NCI-H446 treated with DMSO at 0.1 percent for 48 hours (cell line): ENCODE results near the gene MIPEP.

ENCODE experiments used
- DNase-seq: peaks from one replicate; lab custom pipeline; 2025; lab: John Stamatoyannopoulos, UW

The MIPEP gene

GRCh38 chr13:23852351-23852750 lies 36.8 kb downstream of the MIPEP start:
- DNase-seq = no peak

GRCh38 chr13:23851106-23851505 lies 38.1 kb downstream of the MIPEP start:
- DNase-seq = no peak

GRCh38 chr13:23850134-23850533 lies 39.1 kb downstream of the MIPEP start:
- DNase-seq = no peak

GRCh38 chr13:23849670-23850069 lies 39.5 kb downstream of the MIPEP start:
- DNase-seq = no peak

GRCh38 chr13:23848646-23849141 lies 40.5 kb downstream of the MIPEP start:
- no peak for DNase-seq

GRCh38 chr13:23848019-23848418 lies 41.2 kb downstream of the MIPEP start:
- no peak for DNase-seq

- DNase-seq = no peak
Observed at GRCh38 chr13:23847497-23847896, 41.7 kb downstream of the MIPEP start.

GRCh38 chr13:23845105-23845725 lies 44.0 kb downstream of the MIPEP start:
- DNase-seq = no peak

- DNase-seq = no peak
Observed at GRCh38 chr13:23844132-23844531, 45.1 kb downstream of the MIPEP start.

GRCh38 chr13:23843436-23843835 lies 45.8 kb downstream of the MIPEP start:
- no peak for DNase-seq

- no peak for DNase-seq
Observed at GRCh38 chr13:23842406-23842805, 46.8 kb downstream of the MIPEP start.

- no peak for DNase-seq
Observed at GRCh38 chr13:23833733-23834611, 55.2 kb downstream of the MIPEP start.

- no peak for DNase-seq
Observed at GRCh38 chr13:23828866-23829265, 60.3 kb downstream of the MIPEP start.

GRCh38 chr13:23828086-23828485 lies 61.1 kb downstream of the MIPEP start:
- DNase-seq = no peak

GRCh38 chr13:23825179-23825578 lies 64.0 kb downstream of the MIPEP start:
- DNase-seq = no peak

- DNase-seq = no peak
Observed at GRCh38 chr13:23824371-23824770, 64.8 kb downstream of the MIPEP start.

GRCh38 chr13:23822252-23822824 lies 66.9 kb downstream of the MIPEP start:
- no peak for DNase-seq

GRCh38 chr13:23820530-23820929 lies 68.7 kb downstream of the MIPEP start:
- no peak for DNase-seq

- DNase-seq = no peak
Observed at GRCh38 chr13:23817830-23818229, 71.4 kb downstream of the MIPEP start.

GRCh38 chr13:23817136-23817535 lies 72.1 kb downstream of the MIPEP start:
- DNase-seq = no peak

GRCh38 chr13:23813635-23814034 lies 75.6 kb downstream of the MIPEP start:
- no peak for DNase-seq

- no peak for DNase-seq
Observed at GRCh38 chr13:23811366-23812062, 77.7 kb downstream of the MIPEP start.
